HG03039 (cell line): ENCODE measurements around the gene KMT5B.

Experiments
- ATAC-seq: cut with Tn5 transposase; IDR thresholded peaks from one replicate; pipeline ENCODE4 v1.9.1; 2021; ENCODE audit warnings: mild to moderate bottlenecking, moderate library complexity; ENCODE audit not compliant: unreplicated experiment

Gene KMT5B

GRCh38 chr11:68189082-68189481 is 24.0 kb downstream of the KMT5B start:
- ATAC-seq: no peak

GRCh38 chr11:68186061-68186460 is 27.0 kb downstream of the KMT5B start:
- no peak for ATAC-seq

- no peak for ATAC-seq
Measured at GRCh38 chr11:68181719-68182451, 31.2 kb downstream of the KMT5B start.

- no peak for ATAC-seq
Measured at GRCh38 chr11:68179847-68180246, 33.2 kb downstream of the KMT5B start.

GRCh38 chr11:68177877-68178276 is 35.2 kb downstream of the KMT5B start:
- no peak for ATAC-seq

- no peak for ATAC-seq
Measured at GRCh38 chr11:68173926-68174325, 39.2 kb downstream of the KMT5B start.

- no peak for ATAC-seq
Measured at GRCh38 chr11:68169442-68169841, 43.7 kb downstream of the KMT5B start.

GRCh38 chr11:68168694-68169093 is 44.4 kb downstream of the KMT5B start:
- no peak for ATAC-seq

GRCh38 chr11:68167474-68167873 is 45.6 kb downstream of the KMT5B start:
- ATAC-seq: no peak

GRCh38 chr11:68166969-68167368 is 46.1 kb downstream of the KMT5B start:
- no peak for ATAC-seq

GRCh38 chr11:68165601-68166000 is 47.5 kb downstream of the KMT5B start:
- ATAC-seq: no peak

GRCh38 chr11:68164437-68164836 is 48.7 kb downstream of the KMT5B start:
- no peak for ATAC-seq

GRCh38 chr11:68163691-68164090 is 49.4 kb downstream of the KMT5B start:
- ATAC-seq: no peak

GRCh38 chr11:68160100-68160695 is 52.9 kb downstream of the KMT5B start:
- ATAC-seq: no peak

GRCh38 chr11:68159665-68160064 is 53.4 kb downstream of the KMT5B start:
- ATAC-seq: no peak

GRCh38 chr11:68159161-68159560 is 53.9 kb downstream of the KMT5B start:
- ATAC-seq: no peak

GRCh38 chr11:68158580-68158979 is 54.5 kb downstream of the KMT5B start:
- ATAC-seq: no peak

- no peak for ATAC-seq
Measured at GRCh38 chr11:68153742-68154141, 59.4 kb downstream of the KMT5B start.

GRCh38 chr11:68150037-68150436 is 63.1 kb downstream of the KMT5B start:
- ATAC-seq: no peak

GRCh38 chr11:68149417-68149816 is 63.7 kb downstream of the KMT5B start:
- no peak for ATAC-seq

- ATAC-seq: no peak
Measured at GRCh38 chr11:68148879-68149278, 64.2 kb downstream of the KMT5B start.

GRCh38 chr11:68148071-68148805 is 64.9 kb downstream of the KMT5B start:
- ATAC-seq: no peak
